ENCODE measurements around the gene ARG1. TPM values are rescaled to one million over a fixed set of nuclear protein-coding genes. Genes with fewer than 3 reads are reported as not detected.

The ARG1 gene
- total RNA-seq, 2 donors from 2014 or later = not detected

DNA sequence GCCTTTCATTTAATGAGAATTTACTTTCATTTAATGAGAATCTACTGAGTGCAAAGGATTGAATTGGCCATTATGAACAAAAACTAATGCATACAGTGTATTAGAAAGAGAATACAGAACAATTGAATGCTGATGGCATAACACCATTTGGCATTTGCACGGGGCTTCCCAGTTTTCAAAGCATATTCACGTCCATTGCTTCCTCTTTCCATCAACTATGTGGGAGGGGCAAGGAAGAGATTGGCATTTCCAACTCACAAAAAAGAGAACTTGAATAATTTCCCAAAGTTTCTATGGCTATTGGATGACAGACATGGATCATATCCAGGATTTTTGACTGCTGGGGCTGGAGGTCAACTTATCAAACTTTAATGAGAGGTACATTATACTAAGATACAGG, 23.2 kb upstream of the ARG1 start:
- no peak for TF ChIP-seq POLR2A (IDR thresholded peaks at IDR 0.05)
- TF ChIP-seq, protein P1, sequence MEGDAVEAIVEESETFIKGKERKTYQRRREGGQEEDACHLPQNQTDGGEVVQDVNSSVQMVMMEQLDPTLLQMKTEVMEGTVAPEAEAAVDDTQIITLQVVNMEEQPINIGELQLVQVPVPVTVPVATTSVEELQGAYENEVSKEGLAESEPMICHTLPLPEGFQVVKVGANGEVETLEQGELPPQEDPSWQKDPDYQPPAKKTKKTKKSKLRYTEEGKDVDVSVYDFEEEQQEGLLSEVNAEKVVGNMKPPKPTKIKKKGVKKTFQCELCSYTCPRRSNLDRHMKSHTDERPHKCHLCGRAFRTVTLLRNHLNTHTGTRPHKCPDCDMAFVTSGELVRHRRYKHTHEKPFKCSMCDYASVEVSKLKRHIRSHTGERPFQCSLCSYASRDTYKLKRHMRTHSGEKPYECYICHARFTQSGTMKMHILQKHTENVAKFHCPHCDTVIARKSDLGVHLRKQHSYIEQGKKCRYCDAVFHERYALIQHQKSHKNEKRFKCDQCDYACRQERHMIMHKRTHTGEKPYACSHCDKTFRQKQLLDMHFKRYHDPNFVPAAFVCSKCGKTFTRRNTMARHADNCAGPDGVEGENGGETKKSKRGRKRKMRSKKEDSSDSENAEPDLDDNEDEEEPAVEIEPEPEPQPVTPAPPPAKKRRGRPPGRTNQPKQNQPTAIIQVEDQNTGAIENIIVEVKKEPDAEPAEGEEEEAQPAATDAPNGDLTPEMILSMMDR (IDR thresholded peaks at IDR 0.05) = no peak

DNA sequence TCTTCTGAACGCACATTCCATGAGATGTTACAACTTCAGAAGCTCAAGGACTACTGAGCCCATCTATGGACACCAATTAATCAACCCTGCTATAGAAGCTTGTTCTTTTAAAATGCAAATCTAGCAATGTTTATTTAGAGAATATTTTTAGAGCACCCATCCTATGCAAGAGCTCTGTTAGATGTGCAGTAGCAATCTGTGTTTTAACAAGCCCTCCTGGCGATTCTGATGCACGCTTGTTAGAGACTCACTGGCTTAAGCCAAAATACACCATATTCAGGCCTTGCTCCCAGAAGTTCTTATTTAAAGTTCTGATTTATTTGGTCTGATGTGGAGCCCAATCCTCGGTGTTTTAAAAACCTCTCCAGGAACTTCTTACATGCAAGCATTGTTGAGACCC, 21.1 kb upstream of the ARG1 start:
- H3K9me3 ChIP-seq = no peaks in the 10 kb centered on the region
- DNase-seq (no peak), ATAC-seq (no peak)
- no peaks in the 10 kb centered on the region for H3K27me3 ChIP-seq
- intact Hi-C loops (cut with DNase I) = no loop called here
- no peaks in the 10 kb centered on the region for H3K4me1 ChIP-seq
- no peak for TF ChIP-seq POLR2A (IDR thresholded peaks at IDR 0.05)
- H3K4me3 ChIP-seq = no peak overlapping the region
- H3K27ac ChIP-seq = no peak overlapping the region
- no peaks in the 10 kb centered on the region for H3K36me3 ChIP-seq (replicated peaks in 1 of 2; ENCODE audit: insufficient read depth in 1 of 2, low read depth in 2 of 2)
- WGBS, 2 donors = 80 to 81% methylated on average over 4 of the region's 4 CpGs

More for the DNA sequence above, 23.2 kb upstream of the ARG1 start:
- ATAC-seq = no peak
- DNase-seq = no peak
- WGBS, 2 donors = 47 to 49% methylated on average over 2 of the region's 2 CpGs
- Histone ChIP-seq H3K36me3 (replicated peaks in 1 of 2; ENCODE audit: insufficient read depth in 1 of 2, low read depth in 2 of 2) (no peaks in the 10 kb centered on the region), H3K27ac (no peak overlapping the region), H3K4me1 (no peaks in the 10 kb centered on the region), H3K4me3 (no peak overlapping the region), H3K27me3 (no peaks in the 10 kb centered on the region), H3K9me3 (no peaks in the 10 kb centered on the region)
- intact Hi-C loops (cut with DNase I) = no loop called here

DNA sequence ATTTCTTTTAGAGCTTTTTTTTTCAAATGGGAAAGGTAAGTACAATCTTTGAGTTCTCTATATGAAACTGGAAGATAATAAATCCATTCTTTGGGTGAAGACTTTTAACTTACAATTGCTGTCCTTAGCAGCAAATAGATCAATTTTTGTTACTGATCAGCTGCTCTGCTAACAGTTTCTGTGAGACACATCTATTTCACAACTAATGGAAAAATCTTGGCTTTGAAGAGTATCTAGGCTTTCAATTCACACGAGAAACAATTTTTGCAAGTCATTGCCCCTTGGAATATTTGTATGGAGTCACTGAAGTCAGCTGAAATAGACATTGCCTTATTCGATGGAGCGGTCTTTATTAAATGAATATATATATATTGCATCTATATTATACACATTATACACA, 20.5 kb upstream of the ARG1 start:
- TF ChIP-seq, protein P1 (IDR thresholded peaks at IDR 0.05) = no peak
- TF ChIP-seq POLR2A (IDR thresholded peaks at IDR 0.05) = no peak
- WGBS, 2 donors = 50 to 60% methylated on average over 3 of the region's 3 CpGs
- intact Hi-C loops (cut with DNase I) = no loop called here
- Histone ChIP-seq H3K4me3 (no peak overlapping the region), H3K27ac (no peak overlapping the region), H3K27me3 (no peaks in the 10 kb centered on the region), H3K9me3 (no peaks in the 10 kb centered on the region), H3K4me1 (no peaks in the 10 kb centered on the region), H3K36me3 (replicated peaks in 1 of 2; ENCODE audit: insufficient read depth in 1 of 2, low read depth in 2 of 2) (no peaks in the 10 kb centered on the region)
- no peak for DNase-seq
- no peak for ATAC-seq

DNA sequence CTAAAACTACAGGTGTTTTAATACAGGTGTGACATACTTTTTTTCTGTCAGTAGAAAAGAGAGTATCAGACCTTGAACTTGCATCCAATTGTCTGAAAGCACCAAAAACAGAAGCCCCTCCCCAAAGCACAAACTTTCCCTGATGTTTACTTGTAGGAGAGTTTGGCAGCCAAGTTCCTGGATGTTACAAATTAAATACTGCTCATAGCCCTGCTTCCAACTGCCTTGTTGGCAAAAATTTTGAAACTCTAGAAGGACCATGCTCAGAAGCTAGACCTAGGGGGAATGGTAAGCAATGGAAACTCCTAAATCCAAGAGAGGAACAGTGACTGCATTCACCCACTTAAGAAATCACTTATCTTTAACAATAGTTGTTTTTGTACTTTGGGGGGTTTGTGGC, 17.0 kb upstream of the ARG1 start:
- H3K27ac ChIP-seq = no peak overlapping the region
- H3K4me3 ChIP-seq = no peak overlapping the region
- DNase-seq (no peak), ATAC-seq (no peak)
- H3K9me3 ChIP-seq = no peaks in the 10 kb centered on the region
- H3K4me1 ChIP-seq = no peaks in the 10 kb centered on the region
- no peaks in the 10 kb centered on the region for H3K27me3 ChIP-seq
- H3K36me3 ChIP-seq (replicated peaks in 1 of 2; ENCODE audit: insufficient read depth in 1 of 2, low read depth in 2 of 2) = no peaks in the 10 kb centered on the region
- intact Hi-C loops (cut with DNase I) = no loop called here
- TF ChIP-seq, protein P1 (IDR thresholded peaks at IDR 0.05) = no peak
- no peak for TF ChIP-seq POLR2A (IDR thresholded peaks at IDR 0.05)

DNA sequence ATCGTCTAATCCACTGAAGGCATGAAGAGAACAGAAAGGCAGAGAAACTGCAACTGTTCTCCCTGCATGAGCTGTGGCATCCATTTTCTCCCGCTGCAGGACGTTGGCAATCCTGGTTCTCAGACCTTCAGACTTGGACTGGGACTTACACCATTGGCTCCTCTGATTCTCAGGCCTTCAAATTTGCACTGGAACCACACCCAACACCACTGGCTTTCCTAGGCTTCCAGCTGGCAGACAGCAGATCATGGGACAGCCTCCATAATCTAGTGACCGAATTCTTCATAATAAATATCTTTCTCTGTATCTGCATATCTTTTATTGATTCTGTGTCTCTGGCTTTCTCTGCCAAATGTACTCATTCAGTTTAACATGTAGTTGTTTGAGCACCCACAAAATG, 14.1 kb upstream of the ARG1 start:
- intact Hi-C loops (cut with DNase I) = no loop called here
- H3K36me3 ChIP-seq (replicated peaks in 1 of 2; ENCODE audit: insufficient read depth in 1 of 2, low read depth in 2 of 2) = no peaks in the 10 kb centered on the region
- TF ChIP-seq, protein P1 (IDR thresholded peaks at IDR 0.05) = no peak
- no peak for TF ChIP-seq POLR2A (IDR thresholded peaks at IDR 0.05)
- no peak overlapping the region for H3K27ac ChIP-seq
- WGBS, 2 donors = 71 to 78% methylated on average over 4 of the region's 4 CpGs
- no peaks in the 10 kb centered on the region for H3K4me1 ChIP-seq
- ATAC-seq (no peak), DNase-seq (no peak)
- H3K9me3 ChIP-seq = no peaks in the 10 kb centered on the region
- H3K27me3 ChIP-seq = no peaks in the 10 kb centered on the region
- H3K4me3 ChIP-seq = no peak overlapping the region

Measured in body of pancreas (tissue), 4 donors.